Nephron progenitor cell (in vitro differentiated cells): ENCODE results near the gene SNX25.
"Not testable (repeated sequence)": the region's sequence is repeated elsewhere in the genome, so short reads cannot be mapped to it uniquely, and the experiment has no call there.

ENCODE experiments used
- DNase-seq: peaks from one replicate; pipeline ENCODE4 v3.0.0; 2021
- H3K27ac Mint-ChIP-seq: 2 replicates; pipeline ENCODE4 v1.8.0; 2021; ENCODE audit warnings: mild to moderate bottlenecking, moderate library complexity, mixed read lengths
- H3K27me3 Mint-ChIP-seq: 2 replicates; pipeline ENCODE4 v1.8.0; 2021; ENCODE audit warnings: mild to moderate bottlenecking, low read depth, mixed read lengths; ENCODE audit not compliant: poor library complexity
- H3K36me3 Mint-ChIP-seq: 2 replicates; pipeline ENCODE4 v1.8.0; 2021; ENCODE audit warnings: low read depth, mixed read lengths
- H3K4me1 Mint-ChIP-seq: 2 replicates; pipeline ENCODE4 v1.8.0; 2021; ENCODE audit warnings: mixed read lengths
- H3K4me3 Mint-ChIP-seq: 2 replicates; pipeline ENCODE4 v1.8.0; 2021; ENCODE audit warnings: mild to moderate bottlenecking, moderate library complexity, mixed read lengths
- H3K9me3 Mint-ChIP-seq: 2 replicates; pipeline ENCODE4 v1.8.0; 2021; ENCODE audit warnings: mild to moderate bottlenecking, moderate library complexity, mixed read lengths
- TF ChIP-seq, protein P1 (sequence below): fragments of 200-600 bp; sonication (generic); IDR thresholded peaks from 2 replicates; pipeline ENCODE4 v1.5.0; 2021; ENCODE audit warnings: antibody characterized with exemption

SNX25 gene

GRCh38 chr4:185249105-185249504 lies 39.7 kb downstream of the SNX25 start:
- H3K27me3 Mint-ChIP-seq, result no peaks in the 10 kb centered on the region
- H3K4me3 Mint-ChIP-seq, result no peak overlapping the region
- no peak for DNase-seq
- H3K9me3 Mint-ChIP-seq, result peaks cover 11% of the 10 kb centered on the region
- H3K4me1 Mint-ChIP-seq, result peaks cover 2% of the 10 kb centered on the region
- H3K27ac Mint-ChIP-seq, result no peak overlapping the region
- H3K36me3 Mint-ChIP-seq, result peaks cover 31% of the 10 kb centered on the region
- TF ChIP-seq, protein P1, sequence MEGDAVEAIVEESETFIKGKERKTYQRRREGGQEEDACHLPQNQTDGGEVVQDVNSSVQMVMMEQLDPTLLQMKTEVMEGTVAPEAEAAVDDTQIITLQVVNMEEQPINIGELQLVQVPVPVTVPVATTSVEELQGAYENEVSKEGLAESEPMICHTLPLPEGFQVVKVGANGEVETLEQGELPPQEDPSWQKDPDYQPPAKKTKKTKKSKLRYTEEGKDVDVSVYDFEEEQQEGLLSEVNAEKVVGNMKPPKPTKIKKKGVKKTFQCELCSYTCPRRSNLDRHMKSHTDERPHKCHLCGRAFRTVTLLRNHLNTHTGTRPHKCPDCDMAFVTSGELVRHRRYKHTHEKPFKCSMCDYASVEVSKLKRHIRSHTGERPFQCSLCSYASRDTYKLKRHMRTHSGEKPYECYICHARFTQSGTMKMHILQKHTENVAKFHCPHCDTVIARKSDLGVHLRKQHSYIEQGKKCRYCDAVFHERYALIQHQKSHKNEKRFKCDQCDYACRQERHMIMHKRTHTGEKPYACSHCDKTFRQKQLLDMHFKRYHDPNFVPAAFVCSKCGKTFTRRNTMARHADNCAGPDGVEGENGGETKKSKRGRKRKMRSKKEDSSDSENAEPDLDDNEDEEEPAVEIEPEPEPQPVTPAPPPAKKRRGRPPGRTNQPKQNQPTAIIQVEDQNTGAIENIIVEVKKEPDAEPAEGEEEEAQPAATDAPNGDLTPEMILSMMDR, result no peak

DNA sequence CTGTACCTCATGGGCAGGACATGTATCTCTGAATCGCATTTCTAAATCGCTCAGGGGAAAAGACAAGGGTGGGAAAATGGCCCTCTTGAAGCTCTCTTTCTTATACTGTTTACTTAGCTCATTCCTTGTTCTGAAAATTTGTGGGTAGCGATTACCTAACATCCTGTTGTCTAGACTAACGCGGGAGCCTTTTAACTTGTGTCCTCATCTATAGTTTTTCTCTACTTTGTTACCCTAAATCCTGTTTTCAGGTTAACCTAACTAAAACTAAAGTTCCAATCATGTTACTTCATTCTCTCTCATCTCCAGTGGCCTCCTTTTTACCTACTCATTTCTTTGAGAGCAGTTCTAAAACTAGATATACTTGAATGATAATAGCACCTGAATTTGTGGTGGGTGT lies 45.0 kb downstream of the SNX25 start:
- H3K4me3 Mint-ChIP-seq, result no peak overlapping the region
- peaks cover 11% of the 10 kb centered on the region for H3K9me3 Mint-ChIP-seq
- DNase-seq, result no peak
- no peak overlapping the region for H3K27ac Mint-ChIP-seq
- H3K36me3 Mint-ChIP-seq, result peaks cover 18% of the 10 kb centered on the region
- H3K27me3 Mint-ChIP-seq, result peaks cover 5% of the 10 kb centered on the region
- H3K4me1 Mint-ChIP-seq, result peaks cover 10% of the 10 kb centered on the region
- TF ChIP-seq, protein P1, result no peak

DNA sequence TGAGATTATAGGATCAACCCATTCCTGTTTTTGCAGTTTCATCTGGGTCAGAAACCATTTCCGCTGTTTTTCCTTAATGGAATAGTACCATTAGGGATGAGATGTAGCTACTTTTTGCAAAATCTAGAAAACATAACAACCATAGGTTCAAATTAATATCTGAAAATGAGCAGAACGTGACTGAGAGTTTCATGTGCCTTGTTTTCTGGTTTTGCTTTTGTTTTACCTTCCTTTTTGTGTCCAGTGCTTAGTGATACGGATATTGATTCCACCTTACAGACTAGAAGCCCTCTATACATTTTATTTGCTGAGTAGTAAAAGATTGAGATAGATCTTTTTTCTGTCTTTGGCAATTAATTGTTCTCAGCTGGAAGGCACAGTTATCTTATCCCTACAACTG lies 46.5 kb downstream of the SNX25 start:
- no peak for DNase-seq
- no peak overlapping the region for H3K27ac Mint-ChIP-seq
- H3K4me1 Mint-ChIP-seq, result peaks cover 18% of the 10 kb centered on the region
- no peaks in the 10 kb centered on the region for H3K9me3 Mint-ChIP-seq
- no peak overlapping the region for H3K4me3 Mint-ChIP-seq
- H3K36me3 Mint-ChIP-seq, result peaks cover 6% of the 10 kb centered on the region
- TF ChIP-seq, protein P1, result no peak
- H3K27me3 Mint-ChIP-seq, result peaks cover 5% of the 10 kb centered on the region

DNA sequence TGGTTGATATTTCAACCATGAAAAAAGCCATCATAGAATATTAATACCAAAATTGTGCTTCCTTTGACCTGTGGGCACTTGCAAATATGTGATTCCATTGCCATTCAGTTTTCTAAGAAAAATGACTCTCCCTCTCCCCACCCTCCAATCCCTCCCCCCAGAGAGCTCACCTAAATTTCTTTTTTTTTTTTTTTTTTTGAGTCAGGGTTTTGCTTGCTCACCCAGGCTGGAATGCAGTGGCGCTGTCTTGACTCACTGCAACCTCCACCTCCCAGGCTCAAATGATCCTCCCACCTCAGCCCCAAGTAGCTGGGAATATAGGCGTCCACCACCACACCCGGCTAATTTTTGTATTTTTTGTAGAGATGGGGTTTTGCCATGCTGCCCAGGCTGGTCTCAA lies 47.0 kb downstream of the SNX25 start:
- H3K9me3 Mint-ChIP-seq, result no peaks in the 10 kb centered on the region
- H3K4me3 Mint-ChIP-seq, result no peak overlapping the region
- H3K36me3 Mint-ChIP-seq, result peaks cover 2% of the 10 kb centered on the region
- no peak overlapping the region for H3K27ac Mint-ChIP-seq
- H3K27me3 Mint-ChIP-seq, result peaks cover 5% of the 10 kb centered on the region
- no peak for DNase-seq
- H3K4me1 Mint-ChIP-seq, result peaks cover 18% of the 10 kb centered on the region
- TF ChIP-seq, protein P1, result no peak

- Mint-ChIP-seq H3K9me3 (no peaks in the 10 kb centered on the region), H3K27me3 (peaks cover 5% of the 10 kb centered on the region), H3K36me3 (no peaks in the 10 kb centered on the region), H3K4me1 (peaks cover 18% of the 10 kb centered on the region), H3K27ac (no peak overlapping the region), H3K4me3 (no peak overlapping the region)
- TF ChIP-seq, protein P1, result no peak
- DNase-seq, result no peak
Measured at GRCh38 chr4:185257086-185257485, 47.7 kb downstream of the SNX25 start.

DNA sequence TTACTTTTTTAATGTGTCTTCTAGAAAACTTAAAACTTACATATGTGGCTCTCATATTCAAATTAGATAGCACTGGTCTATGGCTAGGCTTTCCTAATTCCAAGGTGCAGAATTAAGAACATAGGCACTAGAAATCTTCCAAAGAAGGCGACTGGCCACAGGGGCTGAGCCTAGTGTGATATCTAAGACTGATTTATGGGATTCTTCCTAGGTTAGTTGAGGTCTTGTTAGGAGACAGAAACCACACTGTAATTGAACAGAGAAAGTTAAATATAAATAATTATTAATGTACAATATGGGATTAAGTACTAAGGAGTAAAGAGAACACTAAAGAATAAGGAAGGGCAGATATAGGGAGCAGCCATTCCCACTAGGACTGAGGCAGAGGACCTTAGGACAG lies 48.3 kb downstream of the SNX25 start:
- Mint-ChIP-seq H3K27me3 (peaks cover 5% of the 10 kb centered on the region), H3K4me3 (no peak overlapping the region), H3K4me1 (peaks cover 18% of the 10 kb centered on the region), H3K9me3 (no peaks in the 10 kb centered on the region), H3K27ac (no peak overlapping the region), H3K36me3 (no peaks in the 10 kb centered on the region)
- TF ChIP-seq, protein P1, result no peak
- no peak for DNase-seq

DNA sequence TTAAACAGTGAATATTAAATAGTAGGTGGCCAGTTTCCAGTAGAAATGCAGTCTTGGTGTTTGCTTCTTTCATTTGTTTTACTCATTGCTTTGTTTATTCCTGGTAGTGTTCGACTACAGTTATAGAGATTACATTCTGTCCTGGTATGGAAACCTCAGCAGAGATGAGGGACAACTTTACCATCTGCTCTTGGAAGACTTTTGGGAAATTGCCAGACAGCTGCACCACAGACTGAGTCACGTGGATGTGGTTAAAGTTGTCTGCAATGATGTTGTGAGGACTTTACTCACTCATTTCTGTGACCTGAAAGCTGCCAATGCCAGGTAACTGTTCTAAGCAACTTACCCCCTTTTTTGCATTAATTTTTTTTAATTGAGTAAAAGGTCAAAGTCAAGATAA lies 49.3 kb downstream of the SNX25 start:
- H3K27ac Mint-ChIP-seq, H3K27me3 Mint-ChIP-seq, H3K36me3 Mint-ChIP-seq, H3K9me3 Mint-ChIP-seq, DNase-seq, H3K4me3 Mint-ChIP-seq: not testable (repeated sequence)
- peaks cover 18% of the 10 kb centered on the region for H3K4me1 Mint-ChIP-seq
